HepG2 (cell line): ENCODE measurements around the gene SLC4A7. TPM values are rescaled to one million over a fixed set of nuclear protein-coding genes. Genes with fewer than 3 reads are reported as not detected.

ENCODE experiments used
- ARID2 ChIP-seq: sonication (generic); formaldehyde crosslinking; IDR thresholded peaks from 2 replicates; pipeline ENCODE4 v1.8.1; 2022; ENCODE audit warnings: mild to moderate bottlenecking, missing genetic modification reagents, borderline replicate concordance
- CREB1 ChIP-seq, 2 experiments: fragments of 450-650 bp in 1 of 2; IDR thresholded peaks; 2 replicates each; pipeline ENCODE4 v1.6.1; 2016 to 2017; ENCODE audit warnings: control low read depth in 1 of 2, mild to moderate bottlenecking in 1 of 2, missing compliant biosample characterization in 1 of 2, missing genetic modification characterization in 1 of 2
- ELF1 ChIP-seq: sonication (generic); formaldehyde crosslinking; IDR thresholded peaks from 2 replicates; pipeline ENCODE4 v1.4.0; 2020; ENCODE audit warnings: missing genetic modification reagents
- GFI1 ChIP-seq: sonication (generic); formaldehyde crosslinking; IDR thresholded peaks from 2 replicates; pipeline ENCODE4 v1.5.0; 2020; ENCODE audit warnings: missing genetic modification reagents, mild to moderate bottlenecking, borderline replicate concordance
- KLF6 ChIP-seq: IDR thresholded peaks from 2 replicates; pipeline ENCODE4 v1.8.0; 2016; ENCODE audit warnings: missing biosample characterization, missing genetic modification reagents
- NCOR1 ChIP-seq: fragments of 200-600 bp; sonication (generic); IDR thresholded peaks from 2 replicates; pipeline ENCODE4 v1.7.0; 2017; ENCODE audit warnings: antibody characterized with exemption, low read length, borderline replicate concordance
- RARA ChIP-seq: IDR thresholded peaks from 2 replicates; pipeline ENCODE4 v1.6.1; 2016; ENCODE audit warnings: missing genetic modification reagents, missing compliant biosample characterization
- RXRB ChIP-seq: IDR thresholded peaks from 2 replicates; pipeline ENCODE4 v1.6.1; 2016; ENCODE audit warnings: borderline replicate concordance, missing genetic modification reagents, missing compliant biosample characterization
- SIX1 ChIP-seq: sonication (generic); formaldehyde crosslinking; IDR thresholded peaks from 2 replicates; pipeline ENCODE4 v1.4.0; 2020; ENCODE audit warnings: missing genetic modification reagents, borderline replicate concordance
- SMAD3 ChIP-seq: sonication (generic); formaldehyde crosslinking; IDR thresholded peaks from 2 replicates; pipeline ENCODE4 v1.4.0; 2020; ENCODE audit warnings: missing genetic modification reagents
- SMAD9 ChIP-seq: sonication (generic); formaldehyde crosslinking; IDR thresholded peaks from 2 replicates; pipeline ENCODE4 v1.5.1; 2020; ENCODE audit warnings: mild to moderate bottlenecking, missing genetic modification reagents
- ZNF7 ChIP-seq: IDR thresholded peaks from 2 replicates; pipeline ENCODE4 v1.6.1; 2016; ENCODE audit warnings: missing biosample characterization, missing genetic modification reagents
- polyA plus RNA-seq, 8 experiments: library from polyadenylated mRNA; depleted of rRNA in 3 of 8; stranded (reverse) in 7 of 8; unstranded in 1 of 8; fragments of >200 nt; fragmentation: Illumina TruSeq in 4 of 8; extraction: Trizol in 4 of 8; gene quantifications; 2 replicates each; pipeline versions ENCODE4 v1.2.1 to v1.2.3, GENCODE V29; 2011 to 2016; ENCODE audit warnings: low read depth in 4 of 8, missing spikeins in 1 of 8, mixed read lengths in 1 of 8; ENCODE audit not compliant: insufficient read depth in 1 of 8
- total RNA-seq, 5 experiments: library from RNA; depleted of rRNA; stranded (reverse); fragments of >200 nt; fragmentation: Illumina TruSeq; extraction: Trizol; gene quantifications; 2 replicates each; pipeline ENCODE4 v1.2.3, GENCODE V29; 2016; ENCODE audit warnings: low read depth in 1 of 5
- TF ChIP-seq, protein P1 (sequence below): IDR thresholded peaks from 2 replicates; pipeline ENCODE4 v1.6.1; 2016; ENCODE audit warnings: low read depth, missing genetic modification reagents, missing compliant biosample characterization
- TF ChIP-seq, protein P2 (sequence below): sonication (generic); formaldehyde crosslinking; IDR thresholded peaks from 2 replicates; pipeline ENCODE4 v1.5.0; 2020; ENCODE audit warnings: mild to moderate bottlenecking, low read depth, missing genetic modification reagents, borderline replicate concordance
- TF ChIP-seq, protein P3 (sequence below): sonication (generic); formaldehyde crosslinking; conservative IDR thresholded peaks from 2 replicates; pipeline ENCODE4 v1.4.0; 2020; ENCODE audit warnings: missing genetic modification reagents
- TF ChIP-seq, protein P4 (sequence below): sonication (generic); formaldehyde crosslinking; IDR thresholded peaks from 2 replicates; pipeline ENCODE4 v1.4.0; 2020; ENCODE audit warnings: missing genetic modification reagents, borderline replicate concordance
- TF ChIP-seq, protein P5 (sequence below): sonication (generic); formaldehyde crosslinking; IDR thresholded peaks from 2 replicates; pipeline ENCODE4 v1.4.0; 2020; ENCODE audit warnings: missing genetic modification reagents

SLC4A7 gene
- total and polyA plus RNA-seq, 2 of the 13 experiments (the other 11 are each of a cell fraction or from before 2014, with no cell fraction given), result 16.4 to 43.8 TPM

DNA sequence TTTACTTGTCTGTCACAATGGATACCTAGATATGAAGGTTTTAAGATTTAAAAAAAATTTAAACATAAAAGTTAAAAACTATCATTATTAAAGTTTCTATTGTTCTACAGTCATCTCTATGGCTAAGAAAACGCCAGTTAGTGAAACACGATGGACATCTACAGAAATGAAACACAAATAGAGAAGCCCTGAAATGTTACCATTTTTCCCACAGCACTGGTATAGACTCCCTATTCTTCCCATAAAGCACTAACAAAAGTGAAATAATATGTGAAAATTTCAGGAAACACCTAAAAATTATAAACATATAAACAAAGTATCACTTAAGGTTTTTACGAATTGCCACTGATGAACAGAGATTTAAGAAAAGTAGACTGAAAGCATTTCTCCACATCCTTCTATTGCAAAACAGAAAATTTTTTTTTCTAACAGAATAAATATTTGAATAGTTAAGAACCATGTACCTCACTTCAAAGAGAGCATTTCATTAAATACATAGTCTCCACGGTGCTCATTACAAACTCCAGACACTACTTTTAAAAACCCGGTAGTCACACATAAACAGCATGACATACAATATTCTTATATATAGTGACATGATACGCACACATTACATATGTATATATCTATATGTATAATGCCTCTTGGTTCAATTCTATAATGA lies 107.9 kb downstream of the SLC4A7 start (continued):
- TF ChIP-seq, protein P1, sequence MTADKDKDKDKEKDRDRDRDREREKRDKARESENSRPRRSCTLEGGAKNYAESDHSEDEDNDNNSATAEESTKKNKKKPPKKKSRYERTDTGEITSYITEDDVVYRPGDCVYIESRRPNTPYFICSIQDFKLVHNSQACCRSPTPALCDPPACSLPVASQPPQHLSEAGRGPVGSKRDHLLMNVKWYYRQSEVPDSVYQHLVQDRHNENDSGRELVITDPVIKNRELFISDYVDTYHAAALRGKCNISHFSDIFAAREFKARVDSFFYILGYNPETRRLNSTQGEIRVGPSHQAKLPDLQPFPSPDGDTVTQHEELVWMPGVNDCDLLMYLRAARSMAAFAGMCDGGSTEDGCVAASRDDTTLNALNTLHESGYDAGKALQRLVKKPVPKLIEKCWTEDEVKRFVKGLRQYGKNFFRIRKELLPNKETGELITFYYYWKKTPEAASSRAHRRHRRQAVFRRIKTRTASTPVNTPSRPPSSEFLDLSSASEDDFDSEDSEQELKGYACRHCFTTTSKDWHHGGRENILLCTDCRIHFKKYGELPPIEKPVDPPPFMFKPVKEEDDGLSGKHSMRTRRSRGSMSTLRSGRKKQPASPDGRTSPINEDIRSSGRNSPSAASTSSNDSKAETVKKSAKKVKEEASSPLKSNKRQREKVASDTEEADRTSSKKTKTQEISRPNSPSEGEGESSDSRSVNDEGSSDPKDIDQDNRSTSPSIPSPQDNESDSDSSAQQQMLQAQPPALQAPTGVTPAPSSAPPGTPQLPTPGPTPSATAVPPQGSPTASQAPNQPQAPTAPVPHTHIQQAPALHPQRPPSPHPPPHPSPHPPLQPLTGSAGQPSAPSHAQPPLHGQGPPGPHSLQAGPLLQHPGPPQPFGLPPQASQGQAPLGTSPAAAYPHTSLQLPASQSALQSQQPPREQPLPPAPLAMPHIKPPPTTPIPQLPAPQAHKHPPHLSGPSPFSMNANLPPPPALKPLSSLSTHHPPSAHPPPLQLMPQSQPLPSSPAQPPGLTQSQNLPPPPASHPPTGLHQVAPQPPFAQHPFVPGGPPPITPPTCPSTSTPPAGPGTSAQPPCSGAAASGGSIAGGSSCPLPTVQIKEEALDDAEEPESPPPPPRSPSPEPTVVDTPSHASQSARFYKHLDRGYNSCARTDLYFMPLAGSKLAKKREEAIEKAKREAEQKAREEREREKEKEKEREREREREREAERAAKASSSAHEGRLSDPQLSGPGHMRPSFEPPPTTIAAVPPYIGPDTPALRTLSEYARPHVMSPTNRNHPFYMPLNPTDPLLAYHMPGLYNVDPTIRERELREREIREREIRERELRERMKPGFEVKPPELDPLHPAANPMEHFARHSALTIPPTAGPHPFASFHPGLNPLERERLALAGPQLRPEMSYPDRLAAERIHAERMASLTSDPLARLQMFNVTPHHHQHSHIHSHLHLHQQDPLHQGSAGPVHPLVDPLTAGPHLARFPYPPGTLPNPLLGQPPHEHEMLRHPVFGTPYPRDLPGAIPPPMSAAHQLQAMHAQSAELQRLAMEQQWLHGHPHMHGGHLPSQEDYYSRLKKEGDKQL (CRISPR knock-in tag), result peak; percentile 59; the same call in 1 of the 2 replicates
- TF ChIP-seq RARA (CRISPR knock-in tag) (peak; percentile 58), SMAD9 (CRISPR knock-in tag) (no peak), SIX1 (CRISPR knock-in tag) (peak; percentile 75; the same call in 1 of the 2 replicates), ELF1 (CRISPR knock-in tag) (0 out of 2 replicates have a peak, but pooled peaks have one; percentile 12), NCOR1 (peak; percentile 77; the same call in 1 of the 2 replicates), KLF6 (CRISPR knock-in tag) (no peak), GFI1 (CRISPR knock-in tag) (peak; percentile 66; the same call in 1 of the 2 replicates), SMAD3 (CRISPR knock-in tag) (peak; percentile 79), RXRB (CRISPR knock-in tag) (peak; percentile 74), ZNF7 (CRISPR knock-in tag) (no peak), CREB1 (IDR thresholded peaks at IDR 0.05) (no peak), CREB1 (CRISPR knock-in tag; IDR thresholded peaks at IDR 0.05) (peak; percentile 62), ARID2 (CRISPR knock-in tag) (no peak)
- TF ChIP-seq, protein P2, sequence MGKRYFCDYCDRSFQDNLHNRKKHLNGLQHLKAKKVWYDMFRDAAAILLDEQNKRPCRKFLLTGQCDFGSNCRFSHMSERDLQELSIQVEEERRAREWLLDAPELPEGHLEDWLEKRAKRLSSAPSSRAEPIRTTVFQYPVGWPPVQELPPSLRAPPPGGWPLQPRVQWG, result no peak
- TF ChIP-seq, protein P3, sequence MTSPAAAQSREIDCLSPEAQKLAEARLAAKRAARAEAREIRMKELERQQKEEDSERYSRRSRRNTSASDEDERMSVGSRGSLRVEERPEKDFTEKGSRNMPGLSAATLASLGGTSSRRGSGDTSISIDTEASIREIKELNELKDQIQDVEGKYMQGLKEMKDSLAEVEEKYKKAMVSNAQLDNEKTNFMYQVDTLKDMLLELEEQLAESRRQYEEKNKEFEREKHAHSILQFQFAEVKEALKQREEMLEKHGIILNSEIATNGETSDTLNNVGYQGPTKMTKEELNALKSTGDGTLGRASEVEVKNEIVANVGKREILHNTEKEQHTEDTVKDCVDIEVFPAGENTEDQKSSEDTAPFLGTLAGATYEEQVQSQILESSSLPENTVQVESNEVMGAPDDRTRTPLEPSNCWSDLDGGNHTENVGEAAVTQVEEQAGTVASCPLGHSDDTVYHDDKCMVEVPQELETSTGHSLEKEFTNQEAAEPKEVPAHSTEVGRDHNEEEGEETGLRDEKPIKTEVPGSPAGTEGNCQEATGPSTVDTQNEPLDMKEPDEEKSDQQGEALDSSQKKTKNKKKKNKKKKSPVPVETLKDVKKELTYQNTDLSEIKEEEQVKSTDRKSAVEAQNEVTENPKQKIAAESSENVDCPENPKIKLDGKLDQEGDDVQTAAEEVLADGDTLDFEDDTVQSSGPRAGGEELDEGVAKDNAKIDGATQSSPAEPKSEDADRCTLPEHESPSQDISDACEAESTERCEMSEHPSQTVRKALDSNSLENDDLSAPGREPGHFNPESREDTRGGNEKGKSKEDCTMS (CRISPR knock-in tag), result no peak
- TF ChIP-seq, protein P4, sequence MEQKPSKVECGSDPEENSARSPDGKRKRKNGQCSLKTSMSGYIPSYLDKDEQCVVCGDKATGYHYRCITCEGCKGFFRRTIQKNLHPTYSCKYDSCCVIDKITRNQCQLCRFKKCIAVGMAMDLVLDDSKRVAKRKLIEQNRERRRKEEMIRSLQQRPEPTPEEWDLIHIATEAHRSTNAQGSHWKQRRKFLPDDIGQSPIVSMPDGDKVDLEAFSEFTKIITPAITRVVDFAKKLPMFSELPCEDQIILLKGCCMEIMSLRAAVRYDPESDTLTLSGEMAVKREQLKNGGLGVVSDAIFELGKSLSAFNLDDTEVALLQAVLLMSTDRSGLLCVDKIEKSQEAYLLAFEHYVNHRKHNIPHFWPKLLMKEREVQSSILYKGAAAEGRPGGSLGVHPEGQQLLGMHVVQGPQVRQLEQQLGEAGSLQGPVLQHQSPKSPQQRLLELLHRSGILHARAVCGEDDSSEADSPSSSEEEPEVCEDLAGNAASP (CRISPR knock-in tag), result 0 out of 2 replicates have a peak, but pooled peaks have one; percentile 38
- TF ChIP-seq, protein P5, sequence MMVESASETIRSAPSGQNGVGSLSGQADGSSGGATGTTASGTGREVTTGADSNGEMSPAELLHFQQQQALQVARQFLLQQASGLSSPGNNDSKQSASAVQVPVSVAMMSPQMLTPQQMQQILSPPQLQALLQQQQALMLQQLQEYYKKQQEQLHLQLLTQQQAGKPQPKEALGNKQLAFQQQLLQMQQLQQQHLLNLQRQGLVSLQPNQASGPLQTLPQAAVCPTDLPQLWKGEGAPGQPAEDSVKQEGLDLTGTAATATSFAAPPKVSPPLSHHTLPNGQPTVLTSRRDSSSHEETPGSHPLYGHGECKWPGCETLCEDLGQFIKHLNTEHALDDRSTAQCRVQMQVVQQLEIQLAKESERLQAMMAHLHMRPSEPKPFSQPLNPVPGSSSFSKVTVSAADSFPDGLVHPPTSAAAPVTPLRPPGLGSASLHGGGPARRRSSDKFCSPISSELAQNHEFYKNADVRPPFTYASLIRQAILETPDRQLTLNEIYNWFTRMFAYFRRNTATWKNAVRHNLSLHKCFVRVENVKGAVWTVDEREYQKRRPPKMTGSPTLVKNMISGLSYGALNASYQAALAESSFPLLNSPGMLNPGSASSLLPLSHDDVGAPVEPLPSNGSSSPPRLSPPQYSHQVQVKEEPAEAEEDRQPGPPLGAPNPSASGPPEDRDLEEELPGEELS, result peak; percentile 47; the same call in 1 of the 2 replicates
